WTC11 (cell line): Measurements from ENCODE around the gene ZACN.

Source experiments
- CTCF ChIP-seq: fragments of 200-600 bp; IDR thresholded peaks from 2 replicates; pipeline ENCODE4 v1.8.0; 2022; ENCODE audit warnings: antibody characterized with exemption
- HMGA2 ChIP-seq: fragments of 250-450 bp; sonication (Bioruptor Pico); IDR thresholded peaks from 2 replicates; pipeline ENCODE4 v1.4.0; 2021; ENCODE audit warnings: mild to moderate bottlenecking, moderate library complexity
- JUN ChIP-seq: sonication (generic); formaldehyde crosslinking; IDR thresholded peaks from 2 replicates; pipeline ENCODE4 v1.8.0; 2023; ENCODE audit warnings: mild to moderate bottlenecking, missing genetic modification reagents
- KAT7 ChIP-seq: sonication (generic); formaldehyde crosslinking; IDR thresholded peaks from 2 replicates; pipeline ENCODE4 v1.8.1; 2023; ENCODE audit warnings: missing genetic modification reagents, mild to moderate bottlenecking, borderline replicate concordance
- MXD4 ChIP-seq: fragments of 250-450 bp; sonication (Bioruptor Pico); IDR thresholded peaks from 2 replicates; pipeline ENCODE4 v1.8.0; 2021; ENCODE audit warnings: mild to moderate bottlenecking, moderate library complexity, borderline replicate concordance
- NFYB ChIP-seq: sonication (generic); formaldehyde crosslinking; conservative IDR thresholded peaks from 2 replicates; pipeline ENCODE4 v1.8.0; 2022; ENCODE audit warnings: low read depth, missing genetic modification reagents

GRCh38 chr17:76104896-76105231 lies 25.9 kb downstream of the ZACN start:
- no peak for TF ChIP-seq NFYB
- no peak for TF ChIP-seq HMGA2 (CRISPR knock-in tag)
- no peak for TF ChIP-seq CTCF
- no peak for TF ChIP-seq KAT7 (CRISPR knock-in tag)
- TF ChIP-seq JUN (CRISPR knock-in tag), result no peak
- no peak for TF ChIP-seq MXD4 (CRISPR knock-in tag)
